GM21360 (cell line): Measurements from ENCODE around the gene LAMA5.

Source experiments
- ATAC-seq: cut with Tn5 transposase; IDR thresholded peaks from one replicate; pipeline ENCODE4 v1.9.1; 2021; ENCODE audit warnings: mild to moderate bottlenecking, moderate library complexity; ENCODE audit not compliant: unreplicated experiment

The LAMA5 gene

DNA sequence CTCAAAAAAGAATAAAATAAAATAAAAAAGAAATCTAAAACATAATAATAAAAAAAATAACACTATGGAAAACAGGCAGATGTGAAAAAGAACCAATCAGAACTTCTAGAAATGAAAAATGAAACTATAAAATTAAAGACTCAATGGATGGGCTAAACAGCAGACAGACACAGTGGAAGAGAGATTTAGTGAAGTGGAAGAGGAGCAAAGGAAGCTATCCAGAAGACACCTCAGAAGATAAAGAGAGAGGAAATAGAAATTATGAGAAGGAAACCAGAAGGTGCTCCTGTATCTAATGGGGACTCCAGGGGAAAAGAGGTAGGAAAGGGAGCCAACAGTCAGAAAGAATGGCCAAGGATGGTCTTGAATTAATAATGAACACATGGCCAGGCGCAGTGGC lies 18.5 kb downstream of the LAMA5 start:
- ATAC-seq, result no peak

DNA sequence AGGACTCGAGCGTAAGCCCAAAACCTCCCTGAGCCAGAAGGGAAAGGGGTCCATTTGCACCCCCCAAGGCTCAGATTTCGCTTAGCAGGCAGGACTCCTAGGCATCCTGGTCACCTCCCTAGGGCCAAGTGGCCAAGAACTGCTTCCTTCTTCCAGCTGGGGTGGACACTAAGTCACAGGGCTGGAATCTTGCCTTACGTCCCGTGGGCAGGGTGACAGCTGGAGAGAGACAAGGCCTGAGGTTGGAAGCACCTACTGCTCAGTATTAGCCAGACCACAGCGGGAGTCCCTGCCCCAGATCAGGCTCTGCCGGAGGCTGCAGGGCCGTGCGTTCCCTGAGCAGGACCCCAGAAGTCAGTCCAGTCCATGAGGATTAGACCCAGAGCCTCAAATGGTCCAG lies 19.7 kb downstream of the LAMA5 start:
- no peak for ATAC-seq

DNA sequence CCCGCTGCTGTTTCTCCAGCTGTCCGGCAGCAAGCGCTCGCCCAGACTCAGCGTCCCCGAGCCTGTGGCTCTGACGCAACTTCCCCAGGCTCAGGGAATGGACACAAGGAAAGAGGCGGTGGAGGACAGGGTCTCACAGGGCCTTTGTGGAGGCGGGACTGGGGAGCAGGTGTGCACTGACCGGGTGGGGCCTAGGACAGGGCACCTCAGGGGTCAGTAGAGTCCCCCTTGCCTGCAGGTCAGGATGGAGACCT lies 20.0 kb downstream of the LAMA5 start:
- no peak for ATAC-seq

DNA sequence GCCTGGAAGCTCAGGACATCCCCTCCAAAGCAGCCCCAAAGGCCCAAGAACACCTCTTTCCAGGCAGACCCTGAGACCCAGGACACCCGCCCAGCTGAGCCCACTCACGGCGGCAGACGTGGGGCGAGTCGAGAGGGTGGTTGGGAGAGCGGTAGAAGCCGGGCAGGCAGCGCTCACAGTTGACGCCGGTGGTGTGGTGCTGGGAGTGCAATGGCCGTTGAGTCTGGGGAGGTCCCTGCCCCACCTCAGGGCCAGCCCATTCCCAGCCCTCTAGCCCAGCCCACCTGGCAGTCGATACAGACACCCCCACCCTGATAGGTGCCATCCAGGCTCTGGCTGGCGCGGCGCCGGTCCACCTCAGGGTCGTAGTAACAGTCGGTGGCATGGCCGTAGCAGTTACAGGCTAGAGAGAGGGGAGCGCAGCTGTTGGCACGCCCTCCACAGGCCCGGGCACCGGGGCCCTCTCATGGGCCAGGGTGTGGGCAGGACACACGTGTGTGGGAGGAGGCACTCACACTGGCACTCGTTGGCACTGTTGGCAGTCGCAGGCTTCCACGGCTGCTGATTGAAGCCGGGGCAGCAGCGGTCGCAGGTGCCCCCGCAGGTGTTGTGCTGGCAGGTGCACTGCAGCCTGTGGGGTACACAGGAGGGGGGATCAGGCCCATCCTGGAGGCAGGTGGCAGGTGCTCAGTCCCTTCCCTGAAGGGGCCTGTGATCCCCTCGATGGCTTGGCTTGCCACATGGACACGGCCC lies 20.5 kb downstream of the LAMA5 start:
- ATAC-seq, result no peak

- ATAC-seq, result no peak
Observed at GRCh38 chr20:62345681-62346370, 21.3 kb downstream of the LAMA5 start.

DNA sequence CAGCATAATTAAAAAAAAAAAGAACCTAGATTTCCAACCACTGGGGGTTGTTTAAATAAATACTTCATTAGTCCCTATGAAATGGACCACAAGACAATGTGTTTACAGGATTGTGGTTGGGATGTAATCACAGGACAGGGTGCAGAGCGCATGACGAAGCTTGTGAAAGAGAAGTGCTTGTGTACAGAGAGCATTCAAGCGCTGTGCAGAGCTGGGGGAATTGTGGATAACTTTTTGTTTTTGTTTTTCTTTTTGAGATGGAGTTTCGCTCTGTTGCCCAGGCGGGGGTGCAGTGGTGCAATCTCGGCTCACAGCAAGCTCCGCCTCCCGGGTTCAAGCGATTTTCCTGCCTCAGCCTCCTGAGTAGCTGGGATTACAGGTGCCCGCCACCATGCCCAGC lies 22.3 kb downstream of the LAMA5 start:
- no peak for ATAC-seq

- no peak for ATAC-seq
Observed at GRCh38 chr20:62344092-62344491, 23.0 kb downstream of the LAMA5 start.

DNA sequence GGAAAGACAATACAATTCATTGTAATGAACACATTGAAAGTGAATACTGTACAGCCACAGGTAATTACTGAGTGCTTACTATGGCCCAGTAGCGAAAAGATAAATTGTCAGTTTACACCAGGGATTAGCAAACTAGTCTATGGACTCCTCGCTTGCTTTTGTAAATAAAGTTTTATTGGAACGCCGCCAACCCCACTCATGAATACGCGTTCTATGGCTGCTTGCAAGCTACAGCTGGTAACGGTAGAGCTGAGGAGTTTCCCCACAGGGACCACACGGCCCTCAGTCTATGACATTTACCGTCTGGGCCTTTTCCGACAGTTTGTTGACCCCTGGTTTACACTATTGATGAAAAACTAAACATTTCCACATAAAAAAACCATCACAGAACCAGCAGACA lies 24.2 kb downstream of the LAMA5 start:
- no peak for ATAC-seq

DNA sequence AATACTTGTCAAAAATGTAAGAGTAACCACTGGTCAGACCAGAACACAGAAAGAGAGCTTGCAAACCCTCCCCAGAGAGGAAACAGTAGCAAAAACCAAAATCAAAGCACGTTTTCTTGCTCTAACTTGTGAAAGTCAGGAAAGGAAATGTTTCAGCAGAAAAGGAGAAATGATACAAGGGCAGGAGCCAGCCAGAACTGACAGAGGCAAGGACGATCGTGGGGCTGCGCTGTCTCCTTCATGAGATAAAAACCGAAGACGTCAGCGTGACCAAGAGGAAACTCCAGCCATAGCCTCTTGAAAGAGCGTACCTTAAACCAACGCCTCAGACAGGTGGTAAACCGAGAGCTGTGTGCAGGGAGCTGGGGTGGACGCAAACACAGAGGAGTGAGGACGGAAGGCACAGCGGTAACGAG lies 27.5 kb downstream of the LAMA5 start:
- peak; percentile 66 for ATAC-seq

GRCh38 chr20:62338294-62338620 lies 28.9 kb downstream of the LAMA5 start:
- no peak for ATAC-seq

GRCh38 chr20:62337558-62338293 lies 29.4 kb downstream of the LAMA5 start:
- no peak for ATAC-seq

DNA sequence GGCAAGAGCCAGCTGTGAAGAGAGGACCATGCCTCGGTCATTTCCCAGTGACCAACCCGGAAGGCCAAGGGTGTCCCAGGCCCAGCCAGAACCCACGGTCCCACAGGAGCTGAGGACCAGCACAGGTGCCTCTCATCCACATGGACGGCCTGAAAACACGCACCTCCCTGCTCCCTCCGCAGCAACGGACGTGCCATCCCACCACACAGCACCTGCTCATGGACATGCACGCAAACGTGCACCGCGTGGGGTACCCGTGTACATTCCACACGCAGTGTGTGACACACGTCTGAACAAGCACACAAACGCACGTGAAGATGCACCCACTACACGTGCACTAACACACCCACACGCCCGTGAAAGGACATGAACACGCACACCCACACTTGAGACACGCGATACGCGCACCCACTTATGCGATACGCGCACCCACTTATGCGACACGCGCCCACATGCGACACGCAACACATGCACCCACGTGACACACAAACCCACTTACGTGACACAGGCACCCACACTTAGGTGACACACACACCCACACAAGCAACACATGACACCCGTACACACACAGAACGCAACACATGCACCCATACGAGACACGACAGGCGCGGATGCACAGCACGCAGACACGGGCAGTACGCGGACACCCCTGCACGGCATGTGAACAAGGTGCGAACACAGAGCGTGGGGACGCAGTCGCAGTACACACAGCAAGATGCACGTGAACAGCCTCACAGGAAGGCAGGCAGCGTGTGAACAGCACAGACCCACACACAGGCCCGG lies 30.1 kb downstream of the LAMA5 start:
- no peak for ATAC-seq

DNA sequence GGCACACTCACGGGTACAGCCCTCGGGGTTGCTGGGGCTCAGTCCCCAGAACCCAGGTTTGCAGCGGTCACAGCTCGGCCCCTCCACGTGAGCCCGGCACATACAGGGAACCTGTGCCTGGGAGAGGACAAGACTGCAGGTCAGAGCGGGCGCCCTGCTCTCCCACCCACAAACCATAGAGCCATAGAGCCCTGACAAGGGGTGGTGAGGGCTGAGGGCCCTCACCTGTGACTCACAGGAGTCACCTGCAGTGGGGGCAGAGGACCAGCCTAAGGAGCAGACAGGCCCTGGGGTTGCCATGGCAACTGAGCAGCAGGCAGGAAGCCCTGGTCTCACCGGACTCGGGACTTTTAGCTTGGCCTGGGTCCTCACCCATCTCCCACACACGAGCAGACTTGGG lies 30.8 kb downstream of the LAMA5 start:
- no peak for ATAC-seq

- ATAC-seq, result no peak
Observed at GRCh38 chr20:62335532-62335931, 31.6 kb downstream of the LAMA5 start.

DNA sequence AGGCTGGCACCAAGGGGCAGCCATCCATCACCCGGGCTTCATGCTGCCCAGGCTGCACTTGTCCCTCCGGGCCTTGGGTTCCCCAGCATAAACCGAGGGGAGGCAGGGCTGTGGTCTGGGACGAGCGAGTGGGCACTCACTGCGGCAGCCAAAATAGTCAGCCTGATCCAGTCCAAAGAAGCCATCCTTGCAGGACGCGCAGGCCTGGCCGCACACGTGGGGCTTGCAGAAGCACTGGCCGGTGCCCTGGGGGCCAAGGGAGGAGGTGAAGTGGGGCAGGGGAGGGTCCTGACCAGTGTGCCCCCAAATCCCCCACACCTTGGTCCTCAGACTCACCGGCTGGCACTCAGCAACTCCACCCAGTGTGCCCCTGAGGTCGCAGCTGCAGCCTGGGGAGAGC lies 32.2 kb downstream of the LAMA5 start:
- no peak for ATAC-seq

GRCh38 chr20:62333820-62334595 lies 33.1 kb downstream of the LAMA5 start:
- no peak for ATAC-seq

DNA sequence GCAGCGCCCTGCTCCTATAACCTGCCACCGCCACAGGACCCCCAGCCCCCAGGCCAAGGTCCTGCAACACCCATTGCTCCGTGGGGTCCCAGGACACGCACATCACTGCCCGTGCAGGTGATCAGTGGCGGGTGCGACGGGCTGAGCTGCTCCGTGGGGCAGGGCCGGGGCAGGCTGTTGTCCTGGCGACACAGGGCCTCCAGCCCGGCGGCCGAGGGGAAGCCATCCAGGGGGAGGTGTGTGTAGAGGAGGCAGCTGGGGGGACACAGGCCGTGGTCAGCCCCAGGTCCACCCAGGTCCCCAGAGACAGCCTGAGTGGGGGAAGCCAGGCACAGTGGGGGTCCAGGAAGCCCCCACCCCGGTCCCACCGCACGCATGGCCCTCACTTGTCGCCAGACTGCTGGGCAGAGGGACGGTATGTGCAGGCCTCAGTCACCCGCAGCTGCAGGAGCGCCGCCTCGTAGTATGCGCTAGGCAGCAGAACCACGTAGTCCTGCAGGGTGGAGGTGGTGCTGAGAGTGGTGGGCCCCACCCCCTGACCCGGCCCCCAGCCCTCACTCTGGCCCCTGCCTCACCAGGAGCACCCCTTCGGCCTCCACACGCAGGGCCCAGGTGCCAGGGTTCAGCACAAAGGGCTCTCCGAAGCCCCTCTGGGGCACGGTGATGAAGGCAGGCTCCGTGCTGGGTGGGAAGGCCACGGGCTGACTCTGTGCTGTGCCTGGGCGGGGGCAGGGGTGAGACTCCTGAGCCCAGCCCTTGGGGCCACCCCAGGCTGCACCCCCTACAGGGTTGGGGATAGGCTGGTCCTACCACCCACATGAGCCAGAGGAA lies 33.9 kb downstream of the LAMA5 start:
- ATAC-seq, result no peak

GRCh38 chr20:62332421-62332820 lies 34.7 kb downstream of the LAMA5 start:
- ATAC-seq, result no peak

- ATAC-seq, result no peak
Observed at GRCh38 chr20:62331347-62331746, 35.8 kb downstream of the LAMA5 start.
